Fibroblast of the aortic adventitia (primary cell): Measurements from ENCODE around the gene NKAIN1. TPM values are rescaled to one million over a fixed set of nuclear protein-coding genes. Genes with fewer than 3 reads are reported as not detected.

ENCODE experiments used
- DNase-seq: peaks from one replicate; pipeline ENCODE4 v3.0.0-alpha.2; 2010; ENCODE audit warnings: low read depth
- H3K4me3 ChIP-seq: 2 replicates; pipeline ENCODE4 v1.5.1; 2011; ENCODE audit warnings: low read depth, mild to moderate bottlenecking, control low read depth, low read length, moderate library complexity
- CTCF ChIP-seq: IDR thresholded peaks from 2 replicates; pipeline ENCODE4 v1.5.1; 2011; ENCODE audit warnings: mild to moderate bottlenecking, low read length, control low read depth, inconsistent platforms; ENCODE audit not compliant: insufficient read depth
- total RNA-seq: library from RNA; depleted of rRNA; stranded (reverse); fragments of >200 nt; gene quantifications from 2 replicates; pipeline ENCODE4 v1.2.3, GENCODE V29; 2012; ENCODE audit warnings: low replicate concordance

NKAIN1 gene
- total RNA-seq, 1 donor = 0.36 TPM

GRCh38 chr1:31224068-31224467 lies 15.6 kb downstream of the NKAIN1 start:
- H3K4me3 ChIP-seq = no peak overlapping the region
- no peak for TF ChIP-seq CTCF
- no peak for DNase-seq

GRCh38 chr1:31222176-31222575 lies 17.5 kb downstream of the NKAIN1 start:
- H3K4me3 ChIP-seq = no peak overlapping the region
- no peak for TF ChIP-seq CTCF

GRCh38 chr1:31221072-31221471 lies 18.6 kb downstream of the NKAIN1 start:
- TF ChIP-seq CTCF = no peak

More at GRCh38 chr1:31222176-31222575, 17.5 kb downstream of the NKAIN1 start:
- no peak for DNase-seq

GRCh38 chr1:31219489-31219888 lies 20.2 kb downstream of the NKAIN1 start:
- no peak for TF ChIP-seq CTCF
- no peak overlapping the region for H3K4me3 ChIP-seq
- no peak for DNase-seq

More at GRCh38 chr1:31221072-31221471, 18.6 kb downstream of the NKAIN1 start:
- H3K4me3 ChIP-seq = no peak overlapping the region
- no peak for DNase-seq

- H3K4me3 ChIP-seq = no peak overlapping the region
- TF ChIP-seq CTCF = no peak
- DNase-seq = no peak
Observed at GRCh38 chr1:31218705-31219104, 21.0 kb downstream of the NKAIN1 start.

- peak; percentile 19 for DNase-seq
- no peak overlapping the region for H3K4me3 ChIP-seq
- TF ChIP-seq CTCF = no peak
Observed at GRCh38 chr1:31216016-31216415, 23.7 kb downstream of the NKAIN1 start.

- TF ChIP-seq CTCF = no peak
- DNase-seq = peak; percentile 5
- no peak overlapping the region for H3K4me3 ChIP-seq
Observed at GRCh38 chr1:31215065-31215570, 24.6 kb downstream of the NKAIN1 start.
